HG03565 (cell line): Measurements from ENCODE around the gene FBLN2.
"Not testable (repeated sequence)": the region's sequence is repeated elsewhere in the genome, so short reads cannot be mapped to it uniquely, and the experiment has no call there.

Source experiments
- ATAC-seq: cut with Tn5 transposase; IDR thresholded peaks from one replicate; pipeline ENCODE4 v1.9.1; 2021; ENCODE audit warnings: mild to moderate bottlenecking, moderate library complexity; ENCODE audit not compliant: unreplicated experiment

FBLN2 gene

GRCh38 chr3:13545952-13546454 lies 2.9 kb upstream of the FBLN2 start:
- no peak for ATAC-seq

GRCh38 chr3:13546667-13547171 lies 2.2 kb upstream of the FBLN2 start:
- ATAC-seq: no peak

GRCh38 chr3:13547591-13548371 lies 1.1 kb upstream of the FBLN2 start:
- ATAC-seq: no peak

- no peak for ATAC-seq
These were observed 898 bp downstream of the FBLN2 start for GRCh38 chr3:13549623-13550422.

- no peak for ATAC-seq
These were observed 1.4 kb downstream of the FBLN2 start for GRCh38 chr3:13550423-13550690.

GRCh38 chr3:13550791-13551360 lies 2.0 kb downstream of the FBLN2 start:
- no peak for ATAC-seq

GRCh38 chr3:13552857-13553652 lies 4.1 kb downstream of the FBLN2 start:
- no peak for ATAC-seq

- ATAC-seq: no peak
These were observed 4.8 kb downstream of the FBLN2 start for GRCh38 chr3:13553686-13554085.

GRCh38 chr3:13555753-13556152 lies 6.8 kb downstream of the FBLN2 start:
- no peak for ATAC-seq

GRCh38 chr3:13556207-13556606 lies 7.3 kb downstream of the FBLN2 start:
- ATAC-seq: no peak

- ATAC-seq: no peak
These were observed 8.0 kb downstream of the FBLN2 start for GRCh38 chr3:13556917-13557316.

GRCh38 chr3:13557417-13557816 lies 8.5 kb downstream of the FBLN2 start:
- ATAC-seq: no peak

- ATAC-seq: no peak
These were observed 9.0 kb downstream of the FBLN2 start for GRCh38 chr3:13557926-13558325.

- ATAC-seq: no peak
These were observed 9.7 kb downstream of the FBLN2 start for GRCh38 chr3:13558651-13559050.

GRCh38 chr3:13559764-13560525 lies 11.0 kb downstream of the FBLN2 start:
- no peak for ATAC-seq

GRCh38 chr3:13561376-13561775 lies 12.5 kb downstream of the FBLN2 start:
- no peak for ATAC-seq

- no peak for ATAC-seq
These were observed 13.0 kb downstream of the FBLN2 start for GRCh38 chr3:13561967-13562366.

- not testable (repeated sequence) for ATAC-seq
These were observed 13.5 kb downstream of the FBLN2 start for GRCh38 chr3:13562421-13562820.

- ATAC-seq: no peak
These were observed 14.4 kb downstream of the FBLN2 start for GRCh38 chr3:13563321-13563720.

- ATAC-seq: no peak
These were observed 15.0 kb downstream of the FBLN2 start for GRCh38 chr3:13563911-13564310.
